Endothelial cell of umbilical vein (primary cell): Measurements from ENCODE around the gene CRISPLD2. TPM values are rescaled to one million over a fixed set of nuclear protein-coding genes. Genes with fewer than 3 reads are reported as not detected.

Source experiments
- BruUV-seq: library from RNA; stranded (reverse); fragments of 400-500 nt; replicated peaks from 2 replicates; lab custom pipeline; 2021; lab: Mats Ljungman, UMichigan
- CTCF ChIA-PET: fragments of 300-600, 350-600 bp; sonication (Branson Sonifier 250); formaldehyde crosslinking; loops from one replicate; lab custom pipeline; 2021; ENCODE audit warnings: antibody characterized with exemption, inconsistent platforms; lab: Charles Lee
- POLR2A ChIA-PET: fragments of 300-600, 350-600 bp; sonication (Branson Sonifier 250); formaldehyde crosslinking; loops from one replicate; lab custom pipeline; 2021; ENCODE audit warnings: antibody characterized with exemption, inconsistent platforms; lab: Charles Lee
- DNase-seq: peaks from one replicate; pipeline ENCODE4 v3.0.0-alpha.2; 2011; ENCODE audit warnings: low read depth, low spot score
- FAIRE-seq: peaks from 2 replicates; lab custom pipeline; 2011; peaks lifted over from hg19 to GRCh38; lab: Jason Lieb, UNC
- H2AFZ ChIP-seq: 2 replicates; pipeline ENCODE4 v1.6.0; 2012; ENCODE audit warnings: low read depth, low read length, control low read depth, inconsistent platforms
- H3K27ac ChIP-seq: 2 replicates; pipeline ENCODE4 v1.5.1; 2011; ENCODE audit warnings: low read depth, mild to moderate bottlenecking, control low read depth, low read length, moderate library complexity; ENCODE audit not compliant: insufficient read depth
- H3K27me3 ChIP-seq, 2 experiments: 2 replicates each; pipeline versions ENCODE4 v1.6.0 to v1.6.1; 2011; ENCODE audit warnings: low read length in 2 of 2, mixed read lengths in 1 of 2; ENCODE audit not compliant: control insufficient read depth in 2 of 2, insufficient read depth in 2 of 2
- H3K36me3 ChIP-seq, 2 experiments: 2 replicates in 1 of 2; 3 replicates in 1 of 2; pipeline ENCODE4 v1.5.1; 2011; ENCODE audit warnings: low read length in 2 of 2, mild to moderate bottlenecking in 1 of 2, moderate library complexity in 1 of 2; ENCODE audit not compliant: control insufficient read depth in 2 of 2, insufficient read depth in 2 of 2; ENCODE audit errors: extremely low read depth in 1 of 2
- H3K4me1 ChIP-seq: 3 replicates; pipeline ENCODE4 v1.5.1; 2011; ENCODE audit warnings: mild to moderate bottlenecking, low read length; ENCODE audit not compliant: control insufficient read depth, insufficient read depth; ENCODE audit errors: extremely low read depth
- H3K4me2 ChIP-seq: 2 replicates; pipeline ENCODE4 v1.6.1; 2011; ENCODE audit warnings: low read length, control low read depth, mixed read lengths; ENCODE audit not compliant: insufficient read depth
- H3K4me3 ChIP-seq, 3 experiments: fragments of 200-600 bp in 1 of 3; sonication (generic), shearing (Covaris generic) in 1 of 3; replicated peaks in 1 of 3; 2 replicates each; pipeline ENCODE4 v1.5.1; 2011 to 2016; ENCODE audit warnings: control low read depth in 3 of 3, low read length in 3 of 3, mild to moderate bottlenecking in 2 of 3, inconsistent platforms in 1 of 3, low read depth in 1 of 3, moderate library complexity in 1 of 3; ENCODE audit not compliant: insufficient read depth in 1 of 3
- H3K79me2 ChIP-seq: 2 replicates; pipeline ENCODE4 v1.6.0; 2012; ENCODE audit warnings: low read length, inconsistent platforms; ENCODE audit not compliant: control insufficient read depth, insufficient read depth
- H3K9ac ChIP-seq: replicated peaks from 2 replicates; pipeline ENCODE3; 2011; ENCODE audit warnings: low read length, control low read depth; ENCODE audit not compliant: insufficient read depth; ENCODE audit errors: extremely low read depth
- H3K9me1 ChIP-seq: replicated peaks from 3 replicates; pipeline ENCODE4 v1.6.0; 2011; ENCODE audit warnings: mild to moderate bottlenecking, low read length; ENCODE audit not compliant: control insufficient read depth, insufficient read depth; ENCODE audit errors: extremely low read depth
- H3K9me3 ChIP-seq: replicated peaks from 2 replicates; pipeline ENCODE4 v1.5.1; 2012; ENCODE audit warnings: low read length, inconsistent platforms; ENCODE audit not compliant: control insufficient read depth, insufficient read depth
- H4K20me1 ChIP-seq: replicated peaks from 2 replicates; pipeline ENCODE3; 2011; ENCODE audit warnings: mild to moderate bottlenecking, low read length; ENCODE audit not compliant: control insufficient read depth, insufficient read depth; ENCODE audit errors: extremely low read depth
- FOS ChIP-seq: IDR thresholded peaks from 2 replicates; pipeline ENCODE4 v1.6.1; 2011; ENCODE audit warnings: mild to moderate bottlenecking, low read length, moderate library complexity, borderline replicate concordance; ENCODE audit not compliant: insufficient read depth
- POLR2A ChIP-seq: IDR thresholded peaks from 2 replicates; pipeline ENCODE4 v1.6.1; 2012; ENCODE audit warnings: low read depth, mild to moderate bottlenecking, control low read depth, low read length
- dilution Hi-C: fragments of 300-500 bp; cut with MboI; formaldehyde crosslinking; loops from one replicate; pipeline ENCODE4 v1.15.0; 2019; ENCODE audit warnings: low sequenced_read_pairs; ENCODE audit not compliant: extremely low pct_ligation_motif_present
- intact Hi-C: fragments of 100-400 bp; cut with micrococcal nuclease; formaldehyde crosslinking; loops from one replicate; pipeline ENCODE4 v1.10.0; 2022
- polyA plus RNA-seq, 4 experiments: library from polyadenylated mRNA; depleted of rRNA in 3 of 4; stranded (reverse) in 3 of 4; unstranded in 1 of 4; fragments of >200 nt; gene quantifications; 2 replicates each; pipeline versions ENCODE4 v1.2.1 to v1.2.3, GENCODE V29; 2011 to 2012; ENCODE audit warnings: missing spikeins in 1 of 4
- total RNA-seq: library from RNA; stranded (reverse); gene quantifications from 2 replicates; pipeline ENCODE4 v1.2.3, GENCODE V29; 2021
- TF ChIP-seq, protein P1 (sequence below), 2 donors: IDR thresholded peaks; 1 replicate in 1 of 2; 2 replicates in 1 of 2; pipeline ENCODE4 v1.5.1; 2011; ENCODE audit warnings: low read length in 2 of 2, mild to moderate bottlenecking in 2 of 2, moderate library complexity in 2 of 2, control low read depth in 1 of 2, inconsistent platforms in 1 of 2, low read depth in 1 of 2; ENCODE audit not compliant: insufficient read depth in 1 of 2; ENCODE audit errors: extremely low read depth in 1 of 2

CRISPLD2 gene
- total and polyA plus RNA-seq, 2 donors (not counting 3 experiments of a cell fraction or from before 2014, with no cell fraction given) = 0.14 to 0.73 TPM

- no peak overlapping the region for H3K4me3 ChIP-seq
- H3K27ac ChIP-seq = no peak overlapping the region
- intact Hi-C loops = no loop called here
These were observed 21.2 kb downstream of the CRISPLD2 start for GRCh38 chr16:84840687-84841627.

More at GRCh38 chr16:84840687-84841627, 21.2 kb downstream of the CRISPLD2 start:
- H3K9ac ChIP-seq = no peak overlapping the region
- FAIRE-seq (no peak), DNase-seq (no peak)
- no peaks in the 10 kb centered on the region for H3K9me1 ChIP-seq
- no peaks in the 10 kb centered on the region for H3K36me3 ChIP-seq
- H3K4me2 ChIP-seq = no peak overlapping the region
- dilution Hi-C loops = no loop called here
- peaks cover 3% of the 10 kb centered on the region for H3K4me1 ChIP-seq
- TF ChIP-seq, protein P1, sequence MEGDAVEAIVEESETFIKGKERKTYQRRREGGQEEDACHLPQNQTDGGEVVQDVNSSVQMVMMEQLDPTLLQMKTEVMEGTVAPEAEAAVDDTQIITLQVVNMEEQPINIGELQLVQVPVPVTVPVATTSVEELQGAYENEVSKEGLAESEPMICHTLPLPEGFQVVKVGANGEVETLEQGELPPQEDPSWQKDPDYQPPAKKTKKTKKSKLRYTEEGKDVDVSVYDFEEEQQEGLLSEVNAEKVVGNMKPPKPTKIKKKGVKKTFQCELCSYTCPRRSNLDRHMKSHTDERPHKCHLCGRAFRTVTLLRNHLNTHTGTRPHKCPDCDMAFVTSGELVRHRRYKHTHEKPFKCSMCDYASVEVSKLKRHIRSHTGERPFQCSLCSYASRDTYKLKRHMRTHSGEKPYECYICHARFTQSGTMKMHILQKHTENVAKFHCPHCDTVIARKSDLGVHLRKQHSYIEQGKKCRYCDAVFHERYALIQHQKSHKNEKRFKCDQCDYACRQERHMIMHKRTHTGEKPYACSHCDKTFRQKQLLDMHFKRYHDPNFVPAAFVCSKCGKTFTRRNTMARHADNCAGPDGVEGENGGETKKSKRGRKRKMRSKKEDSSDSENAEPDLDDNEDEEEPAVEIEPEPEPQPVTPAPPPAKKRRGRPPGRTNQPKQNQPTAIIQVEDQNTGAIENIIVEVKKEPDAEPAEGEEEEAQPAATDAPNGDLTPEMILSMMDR (IDR thresholded peaks at IDR 0.05; ENCODE audit: extremely low read depth in 1 of 2, insufficient read depth in 1 of 2, low read depth in 1 of 2, low read length in 2 of 2) = no peak
- TF ChIP-seq FOS = no peak
- TF ChIP-seq POLR2A = no peak
- H4K20me1 ChIP-seq = no peaks in the 10 kb centered on the region
- no peaks in the 10 kb centered on the region for H3K9me3 ChIP-seq
- peaks cover 2 to 8% of the 10 kb centered on the region in 2 experiments for H3K27me3 ChIP-seq
- H2AFZ ChIP-seq = no peak overlapping the region
- no peaks in the 10 kb centered on the region for H3K79me2 ChIP-seq
- no TSS peak for BruUV-seq
- ChIA-PET CTCF (no interaction called here), POLR2A (no interaction called here)
